Adrenal gland (tissue), 12 donors: ENCODE data around the gene CCDC57. TPM values are rescaled to one million over a fixed set of nuclear protein-coding genes. Genes with fewer than 3 reads are reported as not detected.

Experiments used
- DNase-seq, 7 donors: peaks; one replicate each; pipeline ENCODE4 v3.0.0-alpha.2; 2019 to 2020
- H3K27ac ChIP-seq, 5 donors: fragments of 200-600 bp; sonication (generic) in 4 of 5; 1 replicate in 3 of 5; 2 replicates in 2 of 5; pipeline versions ENCODE4 v1.5.1 to v1.8.0; 2016 to 2020; ENCODE audit warnings: mild to moderate bottlenecking in 1 of 5
- H3K27me3 ChIP-seq: fragments of 200-600 bp; 2 replicates; pipeline ENCODE4 v1.8.0; 2021
- H3K36me3 ChIP-seq, 2 donors: fragments of 200-600 bp; replicated peaks in 1 of 2; 1 replicate in 1 of 2; 2 replicates in 1 of 2; pipeline versions ENCODE4 v1.5.1 to v1.8.0; 2018 to 2022
- H3K4me1 ChIP-seq, 2 donors: fragments of 200-600 bp; replicated peaks in 1 of 2; 1 replicate in 1 of 2; 2 replicates in 1 of 2; pipeline versions ENCODE4 v1.5.1 to v1.8.0; 2018 to 2021
- H3K4me3 ChIP-seq, 4 donors: fragments of 200-600 bp; sonication (generic) in 3 of 4; one replicate each; pipeline ENCODE4 v1.5.1; 2016 to 2018
- H3K9me3 ChIP-seq, 3 donors: fragments of 200-600 bp; sonication (generic) in 1 of 3; replicated peaks in 1 of 3; 1 replicate in 2 of 3; 2 replicates in 1 of 3; pipeline versions ENCODE4 v1.5.1 to v1.8.0; 2016 to 2021
- POLR2A ChIP-seq, 2 donors: fragments of 450-650 bp; IDR thresholded peaks; one replicate each; pipeline ENCODE4 v1.6.1; 2017; ENCODE audit warnings: antibody characterized with exemption in 2 of 2, mild to moderate bottlenecking in 2 of 2, moderate library complexity in 1 of 2
- WGBS, 4 donors: extraction: QIAGEN DNeasy Blood & Tissue Kit in 2 of 4; methylation state at CpG; one replicate each; pipeline versions ENCODE4 v1.1.5 to v1.1.7; 2013 to 2017; 5-methylcytosine and 5-hydroxymethylcytosine counted together
- intact Hi-C, 2 donors: fragments of 100-400 bp; cut with DNase I; formaldehyde crosslinking; loops; one replicate each; pipeline versions ENCODE4 v1.14.1 to v1.15.0; 2022 to 2023
- polyA plus RNA-seq, 3 donors: library from polyadenylated mRNA; stranded (reverse); fragments of 200-250 nt in 2 of 3; fragments of 350-450 nt in 1 of 3; fragmentation: Illumina TruSeq in 1 of 3; extraction: RNeasy Lipid Tissue Mini Kit (QIAGEN cat#74804) in 1 of 3; gene quantifications; one replicate each; pipeline ENCODE4 v1.2.3, GENCODE V29; 2013 to 2014
- total RNA-seq, 9 donors: library from RNA; depleted of rRNA in 4 of 9; stranded (reverse); fragments of >200 nt in 4 of 9; fragments of 120-200 nt in 1 of 9; fragmentation: NEBNext Ultra II Directional in 1 of 9; extraction: Animal tissue kit (Norgen Biotek cat#: 25700) in 1 of 9; gene quantifications; one replicate each; pipeline versions ENCODE4 v1.1.0 to v1.2.4, GENCODE V29; 2013 to 2023
- TF ChIP-seq, protein P1 (sequence below), 6 experiments: fragments of 450-650 bp in 4 of 6; fragments of 200-600 bp in 2 of 6; sonication (generic) in 1 of 6; IDR thresholded peaks; 1 replicate in 5 of 6; 2 replicates in 1 of 6; pipeline versions ENCODE4 v1.5.1 to v1.8.0; 2016 to 2021; ENCODE audit warnings: antibody characterized with exemption in 6 of 6, mild to moderate bottlenecking in 2 of 6, moderate library complexity in 1 of 6
- donor health status: healthy with polysubstance abuse.
- donor health status: Bipolar disorder and iron deficiency.
- donor health status: DM: yes; HTN: yes; CAD: no.
- donor health status: DM: no; HTN: no; CAD: no.
- donor health status: DM: no; HTN: no; CAD: no.
- donor health status: DM: yes; HTN: yes; CAD: no.

Gene CCDC57
- total and polyA plus RNA-seq, 12 donors, result 7.1 to 275 (median 28.8) TPM

DNA sequence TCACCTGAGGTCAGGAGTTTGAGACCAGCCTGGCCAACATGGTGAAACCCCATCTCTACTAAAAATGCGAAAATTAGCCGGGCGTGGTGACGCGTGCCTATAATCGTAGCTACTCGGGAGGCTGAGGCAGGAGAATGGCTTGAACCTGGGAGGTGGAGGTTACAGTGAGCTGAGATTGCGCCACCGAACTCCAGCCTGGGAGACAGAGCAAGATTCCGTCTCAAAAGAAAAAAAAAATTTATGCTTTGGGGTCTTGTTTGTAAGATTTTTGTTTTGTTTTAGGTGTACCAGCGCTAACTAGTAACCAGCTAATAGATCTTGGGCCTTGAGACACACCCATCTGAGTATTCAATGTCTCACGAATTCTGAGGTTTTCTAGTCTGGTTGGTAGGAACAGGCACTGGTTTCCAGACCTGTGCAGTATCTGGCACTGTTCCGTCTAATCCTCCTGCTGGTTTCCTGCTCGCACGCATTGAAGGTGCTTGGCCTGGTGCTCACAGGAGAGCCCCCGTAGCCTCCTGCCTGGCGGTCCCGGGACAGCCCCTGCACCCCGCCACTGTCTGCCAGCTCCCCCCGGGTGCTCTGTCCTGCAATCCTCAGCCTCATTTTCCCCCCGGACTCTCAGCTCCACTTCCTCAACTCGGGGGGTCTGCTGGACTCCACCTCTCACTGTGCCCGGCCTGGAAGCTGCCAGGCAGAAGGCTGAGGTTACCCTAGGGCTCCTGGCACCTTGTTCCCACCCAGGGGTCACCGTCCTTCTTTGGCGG is 136.4 kb downstream of the CCDC57 start:
- Histone ChIP-seq H3K27ac (no peak overlapping the region), H3K9me3 (no peaks in the 10 kb centered on the region), H3K4me1 (no peaks in the 10 kb centered on the region), H3K27me3 (no peaks in the 10 kb centered on the region), H3K4me3 (no peak overlapping the region), H3K36me3 (peaks cover 0 to 29% of the 10 kb centered on the region in 2 donors)
- TF ChIP-seq, protein P1, sequence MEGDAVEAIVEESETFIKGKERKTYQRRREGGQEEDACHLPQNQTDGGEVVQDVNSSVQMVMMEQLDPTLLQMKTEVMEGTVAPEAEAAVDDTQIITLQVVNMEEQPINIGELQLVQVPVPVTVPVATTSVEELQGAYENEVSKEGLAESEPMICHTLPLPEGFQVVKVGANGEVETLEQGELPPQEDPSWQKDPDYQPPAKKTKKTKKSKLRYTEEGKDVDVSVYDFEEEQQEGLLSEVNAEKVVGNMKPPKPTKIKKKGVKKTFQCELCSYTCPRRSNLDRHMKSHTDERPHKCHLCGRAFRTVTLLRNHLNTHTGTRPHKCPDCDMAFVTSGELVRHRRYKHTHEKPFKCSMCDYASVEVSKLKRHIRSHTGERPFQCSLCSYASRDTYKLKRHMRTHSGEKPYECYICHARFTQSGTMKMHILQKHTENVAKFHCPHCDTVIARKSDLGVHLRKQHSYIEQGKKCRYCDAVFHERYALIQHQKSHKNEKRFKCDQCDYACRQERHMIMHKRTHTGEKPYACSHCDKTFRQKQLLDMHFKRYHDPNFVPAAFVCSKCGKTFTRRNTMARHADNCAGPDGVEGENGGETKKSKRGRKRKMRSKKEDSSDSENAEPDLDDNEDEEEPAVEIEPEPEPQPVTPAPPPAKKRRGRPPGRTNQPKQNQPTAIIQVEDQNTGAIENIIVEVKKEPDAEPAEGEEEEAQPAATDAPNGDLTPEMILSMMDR (IDR thresholded peaks at IDR 0.05), result no peak
- TF ChIP-seq POLR2A (IDR thresholded peaks at IDR 0.05), result no peak
- intact Hi-C loops, result no loop called here
- WGBS, 4 donors, result 83 to 92% (median 87%) methylated on average over 25 of the region's 25 CpGs
- DNase-seq, result no peak

DNA sequence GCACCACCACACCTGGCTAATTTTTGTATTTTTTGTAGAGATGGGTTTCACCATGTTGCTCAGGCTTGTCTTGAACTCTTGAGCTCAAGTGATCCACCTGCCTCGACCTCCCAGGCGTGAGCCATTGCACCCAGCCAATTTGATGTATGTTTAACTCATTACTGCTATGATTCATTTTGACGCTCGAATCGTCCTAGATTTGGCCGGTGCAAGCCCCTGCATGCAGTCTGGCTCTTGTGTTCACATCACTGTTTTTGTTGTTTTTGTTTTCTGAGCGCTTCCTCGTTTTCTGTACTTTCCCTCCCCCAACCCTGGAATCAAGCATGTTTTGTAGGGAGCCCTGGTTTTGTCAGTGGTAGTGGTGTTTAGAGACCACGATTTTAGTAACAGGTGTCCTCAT is 139.2 kb downstream of the CCDC57 start:
- Histone ChIP-seq H3K4me1 (no peaks in the 10 kb centered on the region), H3K4me3 (no peak overlapping the region), H3K9me3 (no peaks in the 10 kb centered on the region), H3K27ac (no peak overlapping the region), H3K36me3 (peaks cover 0 to 3% of the 10 kb centered on the region in 2 donors), H3K27me3 (no peaks in the 10 kb centered on the region)
- 81 to 85% (median 83%) methylated on average over 9 of the region's 9 CpGs for WGBS, 4 donors
- intact Hi-C loops, result no loop called here
- no peak for DNase-seq
- no peak for TF ChIP-seq POLR2A (IDR thresholded peaks at IDR 0.05)
- TF ChIP-seq, protein P1 (IDR thresholded peaks at IDR 0.05), result no peak

DNA sequence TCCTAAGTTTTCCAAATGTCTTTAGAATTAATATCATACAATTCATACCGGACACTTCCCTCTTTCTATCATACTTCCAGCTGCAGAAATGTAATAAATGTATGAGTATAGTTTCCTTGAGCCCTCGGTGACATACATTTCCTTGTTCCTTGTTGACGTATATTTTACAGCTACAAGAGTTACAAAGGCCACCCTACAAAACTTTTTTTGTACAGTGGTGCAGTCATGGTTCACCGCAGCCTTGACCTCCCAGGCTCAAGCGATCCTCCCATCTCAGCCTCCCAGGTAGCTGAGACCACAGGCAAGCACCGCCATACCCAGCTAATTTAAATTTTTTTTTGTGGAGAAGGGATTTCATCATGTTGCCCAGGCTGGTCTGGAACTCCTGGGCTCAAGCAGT is 139.8 kb downstream of the CCDC57 start:
- H3K27ac ChIP-seq, result no peak overlapping the region
- no peaks in the 10 kb centered on the region for H3K4me1 ChIP-seq
- no peak for TF ChIP-seq POLR2A (IDR thresholded peaks at IDR 0.05)
- TF ChIP-seq, protein P1 (IDR thresholded peaks at IDR 0.05), result no peak
- H3K4me3 ChIP-seq, result no peak overlapping the region
- H3K27me3 ChIP-seq, result no peaks in the 10 kb centered on the region
- intact Hi-C loops, result no loop called here
- H3K9me3 ChIP-seq, result no peaks in the 10 kb centered on the region
- no peak for DNase-seq
- H3K36me3 ChIP-seq, result no peaks in the 10 kb centered on the region
- WGBS, 4 donors, result 79 to 89% (median 84%) methylated on average over 6 of the region's 6 CpGs

DNA sequence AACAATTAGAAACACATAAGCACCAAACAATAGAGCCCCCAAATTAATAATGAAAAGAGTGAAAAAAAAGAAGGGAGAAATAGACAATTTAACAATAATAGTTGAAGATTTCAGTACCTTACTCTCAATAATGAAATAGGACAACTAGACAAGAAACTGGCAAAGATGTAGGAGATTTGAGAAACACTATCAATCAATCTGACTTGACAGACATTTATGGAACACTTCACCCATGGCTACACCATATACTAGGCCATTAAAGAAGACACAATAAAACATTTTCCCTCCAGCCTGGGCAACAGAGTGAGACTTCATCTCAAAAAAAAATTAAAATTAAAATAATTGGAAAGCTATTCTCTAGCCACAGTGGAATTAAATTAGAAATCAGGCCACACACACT is 142.0 kb downstream of the CCDC57 start:
- H3K27ac ChIP-seq, result no peak overlapping the region
- intact Hi-C loops, result no loop called here

More for the DNA sequence above, 142.0 kb downstream of the CCDC57 start:
- DNase-seq, result no peak
- TF ChIP-seq POLR2A (IDR thresholded peaks at IDR 0.05), result no peak
- TF ChIP-seq, protein P1 (IDR thresholded peaks at IDR 0.05), result no peak
- Histone ChIP-seq H3K27me3 (no peaks in the 10 kb centered on the region), H3K36me3 (no peaks in the 10 kb centered on the region), H3K4me3 (no peak overlapping the region), H3K9me3 (no peaks in the 10 kb centered on the region), H3K4me1 (peaks cover 5 to 7% of the 10 kb centered on the region in 2 donors)
